ENCODE measurements around the gene SIK2.

Gene SIK2

GRCh38 chr11:111736181-111736590 lies 133.9 kb downstream of the SIK2 start:
- Histone ChIP-seq H3K27me3 (ENCODE audit: insufficient read depth, poor library complexity, severe bottlenecking) (no peaks in the 10 kb centered on the region), H3K4me3 (replicated peaks; ENCODE audit: insufficient read depth, low read length) (no peak overlapping the region), H3K27ac (replicated peaks) (no peak overlapping the region)
- no peak for DNase-seq (ENCODE audit: low read depth in 1 of 2, low spot score in 1 of 2)
- no peak for TF ChIP-seq GABPA (IDR thresholded peaks at IDR 0.05; ENCODE audit: low read depth)

DNA sequence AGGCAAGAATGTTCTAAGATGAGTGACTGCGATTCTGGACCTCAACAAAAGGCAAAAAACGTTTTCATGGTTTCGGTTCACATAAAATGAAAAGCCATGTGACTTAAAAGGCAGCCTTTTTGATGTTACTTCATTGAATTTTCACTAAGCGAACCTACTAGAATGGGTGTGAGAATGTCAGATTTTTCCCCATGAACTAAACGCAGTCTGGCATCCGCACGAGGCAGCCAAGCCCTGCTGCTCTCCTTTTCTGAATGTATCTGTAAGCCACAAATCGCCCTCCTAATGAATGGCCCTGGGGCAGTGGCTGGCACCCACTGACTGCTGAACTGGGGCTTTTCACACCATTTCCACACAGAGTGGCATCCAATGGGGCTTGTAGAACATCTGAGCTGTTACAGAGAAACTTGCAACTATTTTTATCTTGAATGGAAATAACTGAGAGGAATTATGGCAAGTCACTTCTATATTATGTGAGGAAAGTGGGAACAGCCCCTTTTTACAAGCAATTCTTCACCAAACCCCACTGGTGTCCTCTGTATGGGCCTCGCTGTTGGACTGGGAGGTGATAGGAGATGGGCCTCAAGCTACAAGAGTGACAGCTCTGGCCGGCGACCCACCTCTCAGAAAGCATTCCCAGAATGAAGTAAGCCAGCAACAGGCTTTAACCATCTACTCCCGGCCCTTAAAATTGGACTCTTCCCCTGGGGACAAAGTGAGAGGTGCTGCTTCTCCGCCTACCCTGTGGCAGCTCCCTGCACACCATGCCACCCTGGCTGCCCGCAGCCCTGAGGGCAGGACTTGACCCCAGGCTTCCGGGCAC lies 134.6 kb downstream of the SIK2 start:
- Histone ChIP-seq H3K27ac (replicated peaks) (no peak overlapping the region), H3K27me3 (ENCODE audit: insufficient read depth, poor library complexity, severe bottlenecking) (no peaks in the 10 kb centered on the region), H3K4me3 (replicated peaks; ENCODE audit: insufficient read depth, low read length) (no peak overlapping the region)
- TF ChIP-seq, protein P1, sequence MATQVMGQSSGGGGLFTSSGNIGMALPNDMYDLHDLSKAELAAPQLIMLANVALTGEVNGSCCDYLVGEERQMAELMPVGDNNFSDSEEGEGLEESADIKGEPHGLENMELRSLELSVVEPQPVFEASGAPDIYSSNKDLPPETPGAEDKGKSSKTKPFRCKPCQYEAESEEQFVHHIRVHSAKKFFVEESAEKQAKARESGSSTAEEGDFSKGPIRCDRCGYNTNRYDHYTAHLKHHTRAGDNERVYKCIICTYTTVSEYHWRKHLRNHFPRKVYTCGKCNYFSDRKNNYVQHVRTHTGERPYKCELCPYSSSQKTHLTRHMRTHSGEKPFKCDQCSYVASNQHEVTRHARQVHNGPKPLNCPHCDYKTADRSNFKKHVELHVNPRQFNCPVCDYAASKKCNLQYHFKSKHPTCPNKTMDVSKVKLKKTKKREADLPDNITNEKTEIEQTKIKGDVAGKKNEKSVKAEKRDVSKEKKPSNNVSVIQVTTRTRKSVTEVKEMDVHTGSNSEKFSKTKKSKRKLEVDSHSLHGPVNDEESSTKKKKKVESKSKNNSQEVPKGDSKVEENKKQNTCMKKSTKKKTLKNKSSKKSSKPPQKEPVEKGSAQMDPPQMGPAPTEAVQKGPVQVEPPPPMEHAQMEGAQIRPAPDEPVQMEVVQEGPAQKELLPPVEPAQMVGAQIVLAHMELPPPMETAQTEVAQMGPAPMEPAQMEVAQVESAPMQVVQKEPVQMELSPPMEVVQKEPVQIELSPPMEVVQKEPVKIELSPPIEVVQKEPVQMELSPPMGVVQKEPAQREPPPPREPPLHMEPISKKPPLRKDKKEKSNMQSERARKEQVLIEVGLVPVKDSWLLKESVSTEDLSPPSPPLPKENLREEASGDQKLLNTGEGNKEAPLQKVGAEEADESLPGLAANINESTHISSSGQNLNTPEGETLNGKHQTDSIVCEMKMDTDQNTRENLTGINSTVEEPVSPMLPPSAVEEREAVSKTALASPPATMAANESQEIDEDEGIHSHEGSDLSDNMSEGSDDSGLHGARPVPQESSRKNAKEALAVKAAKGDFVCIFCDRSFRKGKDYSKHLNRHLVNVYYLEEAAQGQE (IDR thresholded peaks at IDR 0.05; ENCODE audit: insufficient replicate concordance, low read depth), result no peak
- TF ChIP-seq GABPA (IDR thresholded peaks at IDR 0.05; ENCODE audit: low read depth) (no peak), POLR2AphosphoS5 (IDR thresholded peaks at IDR 0.05; ENCODE audit: low read depth) (no peak), SPI1 (IDR thresholded peaks at IDR 0.05; ENCODE audit: borderline replicate concordance, low read depth) (no peak)
- TF ChIP-seq, protein P2, sequence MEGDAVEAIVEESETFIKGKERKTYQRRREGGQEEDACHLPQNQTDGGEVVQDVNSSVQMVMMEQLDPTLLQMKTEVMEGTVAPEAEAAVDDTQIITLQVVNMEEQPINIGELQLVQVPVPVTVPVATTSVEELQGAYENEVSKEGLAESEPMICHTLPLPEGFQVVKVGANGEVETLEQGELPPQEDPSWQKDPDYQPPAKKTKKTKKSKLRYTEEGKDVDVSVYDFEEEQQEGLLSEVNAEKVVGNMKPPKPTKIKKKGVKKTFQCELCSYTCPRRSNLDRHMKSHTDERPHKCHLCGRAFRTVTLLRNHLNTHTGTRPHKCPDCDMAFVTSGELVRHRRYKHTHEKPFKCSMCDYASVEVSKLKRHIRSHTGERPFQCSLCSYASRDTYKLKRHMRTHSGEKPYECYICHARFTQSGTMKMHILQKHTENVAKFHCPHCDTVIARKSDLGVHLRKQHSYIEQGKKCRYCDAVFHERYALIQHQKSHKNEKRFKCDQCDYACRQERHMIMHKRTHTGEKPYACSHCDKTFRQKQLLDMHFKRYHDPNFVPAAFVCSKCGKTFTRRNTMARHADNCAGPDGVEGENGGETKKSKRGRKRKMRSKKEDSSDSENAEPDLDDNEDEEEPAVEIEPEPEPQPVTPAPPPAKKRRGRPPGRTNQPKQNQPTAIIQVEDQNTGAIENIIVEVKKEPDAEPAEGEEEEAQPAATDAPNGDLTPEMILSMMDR (IDR thresholded peaks at IDR 0.05; ENCODE audit: insufficient read depth, low read length), result no peak
- no peak for DNase-seq (ENCODE audit: low read depth in 1 of 2, low spot score in 1 of 2)

GRCh38 chr11:111737444-111738210 lies 135.4 kb downstream of the SIK2 start:
- DNase-seq (ENCODE audit: low read depth in 1 of 2, low spot score in 1 of 2), result no peak
- Histone ChIP-seq H3K4me3 (replicated peaks; ENCODE audit: insufficient read depth, low read length) (no peak overlapping the region), H3K27me3 (ENCODE audit: insufficient read depth, poor library complexity, severe bottlenecking) (no peaks in the 10 kb centered on the region), H3K27ac (replicated peaks) (no peak overlapping the region)
- TF ChIP-seq GABPA (IDR thresholded peaks at IDR 0.05; ENCODE audit: low read depth), result no peak
- TF ChIP-seq SPI1 (IDR thresholded peaks at IDR 0.05; ENCODE audit: borderline replicate concordance, low read depth), result no peak
- TF ChIP-seq, protein P1 (IDR thresholded peaks at IDR 0.05; ENCODE audit: insufficient replicate concordance, low read depth), result no peak
- TF ChIP-seq POLR2AphosphoS5 (IDR thresholded peaks at IDR 0.05; ENCODE audit: low read depth), result no peak
- TF ChIP-seq, protein P2 (IDR thresholded peaks at IDR 0.05; ENCODE audit: insufficient read depth, low read length), result no peak

GRCh38 chr11:111739299-111739698 lies 137.1 kb downstream of the SIK2 start:
- no peak for DNase-seq (ENCODE audit: low read depth in 1 of 2, low spot score in 1 of 2)
- Histone ChIP-seq H3K27ac (replicated peaks) (no peak overlapping the region), H3K4me3 (replicated peaks; ENCODE audit: insufficient read depth, low read length) (no peak overlapping the region), H3K27me3 (ENCODE audit: insufficient read depth, poor library complexity, severe bottlenecking) (no peaks in the 10 kb centered on the region)
- TF ChIP-seq SPI1 (IDR thresholded peaks at IDR 0.05; ENCODE audit: borderline replicate concordance, low read depth) (no peak), POLR2AphosphoS5 (IDR thresholded peaks at IDR 0.05; ENCODE audit: low read depth) (no peak), GABPA (IDR thresholded peaks at IDR 0.05; ENCODE audit: low read depth) (no peak)
- TF ChIP-seq, protein P1 (IDR thresholded peaks at IDR 0.05; ENCODE audit: insufficient replicate concordance, low read depth), result no peak
- TF ChIP-seq, protein P2 (IDR thresholded peaks at IDR 0.05; ENCODE audit: insufficient read depth, low read length), result no peak
